NCI-H446 (cell line): ENCODE data around the gene KCNQ4.
A peak's percentile ranks its signal among the peaks of the same experiment; 100 is the strongest.

Experiments
- DNase-seq, 2 experiments: peaks; one replicate each; lab custom pipeline; 2025; lab: John Stamatoyannopoulos, UW

KCNQ4 gene

DNA sequence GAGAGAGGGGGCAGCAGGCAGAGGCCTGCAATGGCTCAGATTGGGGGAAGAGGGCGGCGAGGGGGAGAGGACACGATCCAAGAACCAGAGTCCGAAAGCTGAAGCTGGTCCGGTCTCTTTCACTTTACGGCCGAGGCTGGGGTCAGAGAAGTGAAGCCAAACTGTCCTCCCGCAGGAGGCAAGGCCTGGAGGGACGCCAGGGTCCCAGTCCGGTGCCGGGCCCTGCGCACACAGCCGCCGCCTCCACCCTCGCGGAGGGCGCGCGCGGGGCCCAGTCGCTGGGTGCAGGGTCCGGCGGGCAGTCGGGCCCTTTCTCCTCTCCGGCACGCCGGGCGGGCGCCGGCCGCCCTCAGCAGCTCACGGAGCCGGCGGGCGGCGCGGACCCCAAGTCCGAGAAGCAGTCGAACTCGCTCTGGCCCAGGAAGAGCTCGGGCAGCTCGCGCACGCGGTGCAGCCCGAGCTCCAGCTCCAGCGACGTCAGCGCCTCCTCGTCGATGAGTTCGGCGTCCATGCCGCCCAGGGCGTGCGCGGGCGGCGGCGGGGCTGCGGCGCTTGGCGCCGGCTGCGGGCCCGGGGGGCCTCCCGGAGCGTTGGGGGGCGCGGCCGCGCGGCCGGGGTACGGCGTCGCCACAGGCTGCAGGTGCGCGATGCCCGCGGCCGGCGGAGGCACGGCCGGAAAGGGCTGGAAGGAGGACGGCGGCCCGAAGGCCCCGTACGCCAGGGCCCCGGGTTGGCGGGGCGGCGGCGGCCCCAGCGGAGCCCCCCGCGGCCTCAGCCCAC, 77.8 kb downstream of the KCNQ4 start:
- DNase-seq = no peak

DNA sequence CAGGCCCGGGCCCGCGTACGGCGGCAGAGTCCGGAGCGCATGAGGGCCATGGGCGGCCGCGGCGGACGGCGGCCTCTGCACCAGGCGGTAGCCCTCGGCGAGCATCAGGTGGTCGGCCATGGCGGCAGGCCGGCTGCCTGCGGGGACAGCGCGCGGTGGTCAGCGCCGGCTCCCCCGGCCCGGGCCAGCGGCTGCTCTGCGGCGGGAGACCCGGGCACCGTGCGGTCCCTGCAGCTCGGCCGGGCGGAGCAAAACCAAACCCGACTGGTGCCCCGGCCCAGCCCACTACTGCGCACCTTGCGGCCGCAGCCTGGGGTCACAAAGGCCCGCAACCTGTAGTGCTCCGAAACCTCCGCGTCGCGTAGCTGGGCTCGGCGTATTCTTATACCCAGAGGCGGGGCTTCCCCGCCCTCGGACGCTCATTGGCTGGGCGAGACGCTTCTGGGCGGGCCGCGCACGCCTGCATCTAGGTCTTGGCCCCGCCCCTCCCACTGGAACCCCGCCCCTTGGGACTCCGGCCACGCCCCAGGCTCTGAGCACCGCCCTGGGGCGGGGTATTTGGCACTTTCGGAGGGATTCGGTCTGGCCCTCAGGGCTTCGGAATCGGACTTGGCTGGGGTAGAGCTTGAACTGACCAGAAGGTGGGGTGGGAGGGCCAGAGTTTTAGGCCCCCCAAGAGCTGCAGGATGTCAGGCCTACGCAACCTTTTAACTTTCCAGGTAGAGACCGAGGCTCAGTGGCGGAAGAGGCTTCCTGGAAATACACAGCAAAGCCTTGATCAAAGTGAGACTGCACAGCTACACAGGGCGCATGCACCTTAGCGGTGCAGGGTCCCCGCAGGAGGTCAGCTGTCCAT, 78.6 kb downstream of the KCNQ4 start, which contains the start of gene CITED4:
TSS of gene CITED4 (minus strand) at position 356 of the 856 bp plus-strand sequence. CDS start at position 120, 236 bp downstream.
- DNase-seq = peak; percentile 78 to 97

DNA sequence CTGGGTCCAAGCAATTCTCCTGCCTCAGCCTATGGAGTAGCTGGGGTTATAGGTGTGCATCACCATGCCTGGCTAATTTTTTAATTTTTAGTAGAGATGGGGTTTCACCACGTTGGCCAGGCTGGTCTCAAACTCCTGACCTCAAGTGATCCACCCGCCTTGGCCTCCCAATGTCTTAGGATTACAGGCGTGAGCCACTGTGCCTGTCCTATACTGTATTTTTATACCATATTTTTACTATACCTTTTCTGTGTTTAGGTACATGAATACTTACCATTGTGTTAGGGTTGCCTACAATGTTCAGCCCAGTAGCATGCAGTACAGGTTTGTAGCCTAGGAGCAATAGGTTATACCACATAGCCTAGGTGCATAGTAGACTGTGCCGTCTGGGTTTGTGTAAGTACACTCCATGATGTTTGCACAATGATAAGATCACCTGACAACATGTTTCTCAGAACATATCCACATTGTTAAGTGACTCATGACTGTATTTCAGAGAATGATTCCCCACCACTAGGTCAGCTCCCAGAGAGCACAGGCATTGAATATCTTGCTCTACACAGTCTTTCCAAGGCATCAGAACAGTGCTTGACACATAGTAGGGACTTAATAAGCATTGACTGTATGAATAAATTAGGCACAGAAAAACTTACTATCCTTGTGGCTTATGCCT, 84.6 kb downstream of the KCNQ4 start:
- DNase-seq = no peak

DNA sequence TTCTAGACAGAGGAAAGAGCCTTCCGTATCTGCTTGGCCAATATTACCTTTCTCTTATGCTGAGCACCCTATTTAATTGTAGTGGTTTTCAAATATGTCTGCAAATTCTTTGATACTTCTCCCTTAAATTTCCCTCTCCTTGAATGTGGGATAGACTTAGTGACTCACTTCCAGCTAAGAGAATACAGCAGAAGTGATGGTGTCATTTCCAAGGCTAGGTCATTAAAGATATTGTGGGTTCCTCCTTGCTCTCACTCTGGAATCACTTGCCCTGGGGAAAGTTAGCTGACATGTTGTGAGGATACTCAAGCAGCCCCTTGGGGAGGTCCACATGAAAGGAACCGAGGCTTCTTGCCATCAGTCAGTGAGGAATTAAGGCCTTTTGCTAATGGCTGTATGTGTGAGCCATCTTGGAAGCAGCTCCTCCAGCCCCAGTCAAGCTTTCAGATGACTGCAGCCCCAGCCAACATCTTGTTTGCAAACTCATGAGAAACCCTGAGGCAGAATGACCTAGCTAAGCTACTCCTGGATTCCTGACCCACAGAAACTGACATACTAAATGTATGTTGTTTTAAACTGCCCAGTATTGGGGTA, 86.6 kb downstream of the KCNQ4 start:
- DNase-seq = no peak

DNA sequence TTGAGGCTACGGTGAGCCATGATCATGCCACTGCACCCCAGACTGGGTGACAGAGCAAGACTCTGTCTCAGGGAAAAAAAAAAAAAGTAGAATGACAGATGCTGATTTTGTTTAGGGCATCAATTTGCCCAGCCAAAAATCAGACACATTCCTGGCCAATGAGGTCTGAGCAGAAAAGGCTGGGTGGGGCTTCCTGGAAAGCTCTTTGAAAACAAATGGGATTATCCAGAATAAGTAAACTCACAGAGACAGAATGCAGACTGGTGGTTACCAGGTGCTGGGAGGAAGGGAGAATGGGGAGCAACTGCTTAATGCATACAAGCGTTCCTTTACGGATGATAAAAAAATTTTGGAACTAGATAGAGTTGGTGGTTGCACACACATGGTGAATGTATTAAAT, 88.7 kb downstream of the KCNQ4 start:
- DNase-seq = peak in 1 of 2 experiments; percentile 16

DNA sequence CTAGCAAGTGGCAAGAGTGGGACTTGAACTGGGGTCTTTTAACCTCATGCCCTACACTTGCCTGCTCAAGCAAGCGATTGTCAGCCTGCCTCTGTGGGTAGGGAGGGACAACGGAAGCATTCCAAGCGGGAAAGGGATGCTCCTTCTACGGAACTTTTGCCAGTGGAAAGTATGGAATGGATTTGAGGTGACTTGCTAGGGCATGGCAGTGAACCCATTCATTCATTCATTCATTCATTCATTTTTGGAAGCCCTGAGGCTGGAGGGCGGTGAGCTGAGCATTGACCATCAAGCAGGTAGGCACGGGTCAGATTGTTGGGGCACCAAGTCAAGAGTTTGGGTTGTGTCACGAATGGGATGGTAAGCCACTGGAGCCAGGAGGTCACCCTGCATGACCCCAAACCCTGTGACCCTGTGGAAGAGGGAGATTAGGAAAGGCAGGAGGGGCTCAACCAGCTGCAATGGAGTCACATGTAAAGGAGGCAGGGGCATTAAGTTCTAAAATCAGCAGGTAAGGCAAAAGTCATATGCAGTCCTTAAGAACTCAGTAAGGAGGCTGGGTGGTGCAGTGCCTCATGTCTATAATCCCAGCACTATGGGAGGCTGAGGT, 90.4 kb downstream of the KCNQ4 start:
- no peak for DNase-seq

DNA sequence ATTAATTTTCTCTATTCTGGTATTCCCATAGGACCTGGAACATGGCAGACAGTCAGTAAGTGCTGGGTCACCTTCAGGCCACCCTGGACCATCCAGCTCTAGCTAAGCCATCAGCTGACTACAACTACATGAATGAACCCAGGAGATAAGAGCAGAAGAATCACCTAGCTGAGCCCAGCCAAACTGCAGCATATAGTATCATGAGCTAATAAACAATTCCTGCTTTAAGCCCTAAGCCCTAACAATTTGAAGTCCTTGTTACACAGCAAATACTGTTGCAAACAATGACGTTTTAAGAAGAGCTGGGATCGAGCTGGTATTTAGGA, 92.8 kb downstream of the KCNQ4 start:
- no peak for DNase-seq

DNA sequence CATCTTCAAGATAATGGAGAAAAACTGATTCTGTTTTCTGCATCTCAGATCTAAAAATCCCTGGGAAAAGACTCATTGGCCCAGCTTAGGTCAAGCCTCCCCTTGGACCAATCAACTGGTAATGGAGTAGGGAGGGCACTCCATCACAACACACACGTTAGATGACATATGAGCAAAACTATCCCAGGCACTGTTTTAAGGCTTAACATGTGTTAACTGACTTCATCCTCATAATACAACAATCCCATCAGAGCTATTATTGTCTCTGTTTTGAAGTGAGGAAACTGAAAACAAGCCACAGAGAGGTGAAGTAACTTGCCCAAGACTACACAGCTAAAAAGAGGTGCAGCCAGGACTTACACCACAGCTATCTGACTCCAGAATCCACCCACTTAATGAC, 93.3 kb downstream of the KCNQ4 start:
- DNase-seq = no peak

DNA sequence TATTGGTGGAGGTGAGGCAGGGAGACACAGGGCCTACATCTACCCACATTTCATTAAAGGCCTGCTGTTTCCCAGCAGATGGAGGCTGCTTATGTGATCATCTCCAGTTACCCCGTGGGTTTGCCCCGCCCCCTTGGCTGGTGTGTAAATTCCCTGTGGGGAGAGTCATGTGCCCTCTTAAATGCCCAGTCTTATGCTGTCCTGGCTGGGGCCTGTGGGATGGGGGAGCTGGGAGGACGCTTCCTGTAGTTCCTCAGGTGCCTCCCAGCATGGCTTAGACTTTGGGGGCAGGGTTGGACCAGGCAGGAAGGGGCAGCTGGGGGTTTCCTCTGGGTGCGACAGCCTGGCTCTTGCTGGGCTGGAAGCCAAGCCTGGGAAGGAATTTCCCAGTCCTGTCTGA, 94.1 kb downstream of the KCNQ4 start:
- DNase-seq = peak; percentile 74 to 88

DNA sequence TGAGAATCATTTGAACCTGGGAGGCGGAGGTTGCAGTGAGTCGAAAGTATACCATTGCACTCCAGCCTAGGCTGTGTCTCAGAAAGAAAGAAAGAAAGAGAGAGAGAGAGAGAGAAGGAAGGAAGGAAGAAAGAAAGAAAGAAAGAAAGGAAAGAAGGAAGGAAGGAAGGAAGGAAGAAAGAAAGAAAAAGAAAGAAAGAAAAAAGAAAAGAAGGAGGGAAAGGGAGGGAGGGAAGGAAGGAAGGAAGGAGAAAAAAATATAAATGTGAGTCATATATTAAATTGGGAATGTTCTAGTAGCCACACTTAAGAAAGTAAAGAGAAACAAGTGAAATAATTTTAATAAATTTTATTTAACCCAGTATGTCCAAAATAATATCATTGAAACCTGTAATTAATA, 95.3 kb downstream of the KCNQ4 start:
- DNase-seq = no peak

DNA sequence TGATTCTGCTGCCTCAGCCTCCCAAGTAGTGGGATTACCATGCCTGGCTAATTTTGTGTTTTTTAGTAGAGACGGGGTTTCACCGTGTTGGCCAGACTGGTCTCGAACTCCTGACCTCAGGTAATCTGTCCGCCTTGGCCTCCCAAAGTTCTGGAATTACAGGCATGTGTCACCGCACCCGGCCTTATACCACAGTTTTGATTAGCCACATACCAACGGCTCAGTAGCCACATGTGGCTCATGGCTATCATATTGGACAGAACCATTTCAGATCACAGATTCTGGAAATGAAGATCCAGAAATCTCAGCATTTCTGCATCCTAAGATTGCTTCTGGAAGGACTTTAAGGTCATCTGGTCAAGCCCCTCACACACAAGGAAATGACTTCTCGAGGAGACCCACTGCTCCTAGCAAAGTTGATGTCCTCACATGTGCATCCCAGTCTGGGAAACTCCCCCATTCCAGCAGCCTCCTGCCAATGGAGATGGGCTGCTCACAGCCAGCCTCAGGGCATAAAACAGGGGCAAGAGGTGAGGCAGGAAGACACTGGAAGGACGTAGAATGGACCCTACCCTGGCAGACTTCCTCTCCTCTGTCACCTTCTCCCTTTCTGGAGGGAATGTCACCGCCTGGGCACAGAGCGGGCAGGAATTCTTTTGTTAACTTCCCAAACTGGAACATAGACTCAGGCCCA, 96.0 kb downstream of the KCNQ4 start:
- no peak for DNase-seq

DNA sequence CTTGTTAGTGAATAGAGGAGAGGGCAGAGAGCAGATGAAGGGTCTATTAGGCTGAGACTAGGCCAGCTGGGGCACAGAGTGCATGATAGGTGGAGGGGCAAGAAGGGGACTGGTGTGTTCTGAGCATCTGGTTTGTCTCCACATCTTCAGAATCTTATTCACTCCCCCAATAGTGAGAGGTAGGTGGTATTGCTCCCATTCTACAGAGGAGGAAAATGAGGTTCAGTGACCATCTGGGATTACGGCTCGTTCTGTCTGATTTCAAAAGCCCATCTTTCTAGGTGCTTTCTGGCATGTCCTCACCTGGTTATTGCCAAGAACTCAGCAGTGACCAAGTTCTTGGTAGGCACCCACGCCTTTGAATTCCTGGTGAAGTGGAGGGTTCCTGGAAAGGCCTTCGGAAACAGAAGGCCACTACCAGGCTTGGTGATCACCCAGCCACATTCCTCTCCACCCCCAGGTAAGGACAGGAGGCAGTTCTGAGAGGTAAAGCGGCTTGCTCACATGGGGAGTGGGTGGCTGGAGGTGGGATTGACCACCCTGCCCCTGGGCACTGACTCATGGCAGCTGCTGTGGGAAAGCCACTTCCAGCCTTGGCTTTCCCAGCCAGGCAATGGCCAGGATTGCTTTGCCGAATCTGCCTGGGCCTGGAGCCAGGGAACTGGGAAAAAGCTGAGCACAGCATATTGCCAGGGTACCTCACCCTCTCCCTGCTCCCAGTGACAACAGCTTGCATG, 97.4 kb downstream of the KCNQ4 start:
- peak in 1 of 2 experiments; percentile 72 for DNase-seq

DNA sequence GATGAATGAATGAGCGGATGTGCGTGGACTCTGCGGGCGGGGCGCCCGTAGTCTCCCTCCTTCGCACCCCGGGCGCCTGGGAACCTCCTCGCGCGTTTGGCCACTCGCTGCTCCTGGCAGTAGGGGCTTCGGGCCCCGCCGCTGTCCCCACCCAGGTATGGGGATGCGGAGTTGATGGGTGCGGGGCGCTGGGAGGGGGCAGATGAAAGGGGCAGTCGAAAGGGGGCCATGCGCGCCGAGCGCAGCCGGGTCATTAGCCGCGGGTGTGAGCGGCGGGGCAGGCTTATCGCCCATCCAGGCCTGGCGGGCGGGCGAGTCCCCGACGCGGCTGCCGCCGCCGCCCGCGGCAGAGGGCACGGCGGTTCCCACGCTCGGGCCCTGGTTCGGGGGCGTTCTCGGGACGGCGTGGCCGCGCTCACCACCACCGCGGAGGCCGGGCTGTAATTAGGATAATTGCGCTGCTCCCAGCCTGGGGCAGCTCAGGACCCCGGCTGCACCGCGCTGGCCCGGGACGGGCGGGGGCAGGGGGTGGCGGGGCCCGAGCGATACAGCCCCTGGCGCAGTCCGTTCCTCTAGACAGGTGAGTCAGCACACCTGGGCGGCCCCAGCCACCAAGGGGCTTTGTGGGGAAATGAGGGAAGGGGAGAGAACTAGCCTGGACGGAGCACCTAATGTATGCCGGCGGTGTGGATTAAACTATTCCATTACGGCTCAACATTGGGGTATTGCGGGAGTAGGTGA, 100.6 kb downstream of the KCNQ4 start:
- no peak for DNase-seq

DNA sequence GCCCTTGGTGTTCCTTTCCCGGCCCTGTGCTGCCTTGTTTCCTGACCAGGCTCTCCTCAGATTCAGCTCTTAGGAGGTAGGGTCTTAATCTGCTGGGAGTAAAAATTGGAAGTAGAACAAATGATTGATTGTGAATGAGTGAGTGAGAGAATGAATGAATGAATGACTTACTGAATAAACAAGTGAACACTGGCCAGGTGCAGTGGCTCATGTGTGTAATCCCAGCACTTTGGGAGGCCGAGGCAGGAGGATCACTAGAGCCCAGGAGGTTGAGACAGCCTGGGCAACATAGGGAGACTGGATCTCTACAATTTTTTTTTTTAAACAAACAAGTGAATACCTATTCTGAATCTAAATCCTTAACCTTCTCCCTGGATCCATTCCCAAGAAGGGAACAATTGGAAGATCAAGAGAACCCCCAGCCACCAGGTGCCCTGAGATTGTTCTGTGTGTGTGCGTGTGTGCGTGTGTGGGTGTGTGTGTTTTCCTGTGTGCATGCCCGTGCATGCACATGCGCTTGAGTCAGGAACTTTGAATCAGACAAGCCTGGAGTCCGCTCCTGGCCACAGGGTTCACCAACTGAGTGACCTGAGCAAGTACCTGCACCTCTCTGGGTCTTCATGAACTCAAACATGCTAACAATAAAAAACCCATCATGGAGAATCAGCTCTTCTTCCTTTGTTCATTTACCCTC, 102.9 kb downstream of the KCNQ4 start:
- no peak for DNase-seq

DNA sequence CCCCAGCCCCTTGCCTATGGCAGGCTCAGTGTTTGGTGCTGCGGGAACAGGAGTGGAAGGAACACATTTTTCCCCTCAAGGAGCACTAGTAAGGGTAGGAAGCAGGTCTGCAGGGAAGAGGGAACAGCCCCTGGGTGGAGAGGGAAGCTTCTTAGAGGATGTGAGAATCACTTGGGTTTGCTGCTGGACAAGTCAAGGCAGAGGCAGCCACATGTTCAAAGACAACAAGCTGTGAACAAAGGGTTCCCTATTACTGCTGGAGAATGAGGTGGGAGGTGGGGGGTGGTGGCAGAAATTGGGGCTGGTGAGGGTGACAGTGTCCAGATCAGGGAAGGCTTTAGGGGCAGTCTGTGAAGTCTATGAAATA, 103.4 kb downstream of the KCNQ4 start:
- no peak for DNase-seq

DNA sequence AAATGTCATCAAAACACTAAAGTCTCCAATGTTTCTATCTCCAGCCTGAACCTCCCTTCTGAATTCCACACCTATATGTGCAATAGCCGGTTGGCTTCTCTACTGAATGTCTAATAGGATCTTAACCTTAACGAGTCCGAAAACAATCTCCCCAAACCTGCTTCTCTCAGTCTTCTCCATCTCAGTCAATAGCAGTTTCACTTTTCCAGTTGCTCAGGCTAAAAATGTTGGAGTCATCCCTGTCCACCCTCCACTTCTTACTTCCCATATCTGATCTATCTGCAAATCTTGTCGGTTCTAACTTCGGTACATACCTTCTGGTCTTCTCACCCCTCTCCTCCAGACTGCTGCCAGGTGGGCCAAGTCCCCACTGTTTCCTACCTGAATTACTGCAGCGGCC, 104.1 kb downstream of the KCNQ4 start:
- no peak for DNase-seq
